ENCODE measurements around the gene WDR43.

DNA sequence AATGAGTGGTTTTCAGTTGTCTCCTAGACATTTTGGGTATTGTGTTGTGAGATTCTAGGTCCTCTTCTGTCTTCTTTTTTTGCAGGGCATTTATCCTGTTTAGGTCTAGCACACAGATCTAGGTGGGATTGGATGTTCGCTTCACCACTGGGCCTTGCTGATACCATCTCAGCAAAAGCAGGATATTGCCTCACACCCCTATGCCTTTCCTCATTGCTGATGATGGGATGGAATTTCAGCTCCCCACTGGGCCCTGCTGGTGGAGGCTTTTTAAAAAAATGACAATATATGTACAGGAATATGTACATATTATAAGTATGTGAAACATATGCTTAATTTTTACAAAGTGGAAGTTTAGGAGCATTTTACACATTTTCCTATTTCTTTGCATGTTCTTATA is 81.2 kb downstream of the WDR43 start:
- TF ChIP-seq, protein P1, sequence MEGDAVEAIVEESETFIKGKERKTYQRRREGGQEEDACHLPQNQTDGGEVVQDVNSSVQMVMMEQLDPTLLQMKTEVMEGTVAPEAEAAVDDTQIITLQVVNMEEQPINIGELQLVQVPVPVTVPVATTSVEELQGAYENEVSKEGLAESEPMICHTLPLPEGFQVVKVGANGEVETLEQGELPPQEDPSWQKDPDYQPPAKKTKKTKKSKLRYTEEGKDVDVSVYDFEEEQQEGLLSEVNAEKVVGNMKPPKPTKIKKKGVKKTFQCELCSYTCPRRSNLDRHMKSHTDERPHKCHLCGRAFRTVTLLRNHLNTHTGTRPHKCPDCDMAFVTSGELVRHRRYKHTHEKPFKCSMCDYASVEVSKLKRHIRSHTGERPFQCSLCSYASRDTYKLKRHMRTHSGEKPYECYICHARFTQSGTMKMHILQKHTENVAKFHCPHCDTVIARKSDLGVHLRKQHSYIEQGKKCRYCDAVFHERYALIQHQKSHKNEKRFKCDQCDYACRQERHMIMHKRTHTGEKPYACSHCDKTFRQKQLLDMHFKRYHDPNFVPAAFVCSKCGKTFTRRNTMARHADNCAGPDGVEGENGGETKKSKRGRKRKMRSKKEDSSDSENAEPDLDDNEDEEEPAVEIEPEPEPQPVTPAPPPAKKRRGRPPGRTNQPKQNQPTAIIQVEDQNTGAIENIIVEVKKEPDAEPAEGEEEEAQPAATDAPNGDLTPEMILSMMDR (IDR thresholded peaks at IDR 0.05), result no peak
- TF ChIP-seq POLR2A (IDR thresholded peaks at IDR 0.05), result no peak
